Activated CD4-positive, alpha-beta T cell treated with anti-CD3 and anti-CD28 coated beads for 48 hours (primary cell): Measurements from ENCODE around the gene SRD5A3.

Experiments used
- DNase-seq: peaks from one replicate; pipeline ENCODE4 v3.0.0-alpha.2; 2020

SRD5A3 gene

GRCh38 chr4:55345980-55346850 lies at the start of gene SRD5A3:
SRD5A3 (plus strand) TSS chr4:55346242; CDS start chr4:55346337, 95 bp downstream.
- peak; percentile 88 for DNase-seq

- DNase-seq = no peak
Measured at GRCh38 chr4:55297346-55297745, 48.7 kb upstream of the SRD5A3 start.

GRCh38 chr4:55303760-55304165 lies 42.3 kb upstream of the SRD5A3 start:
- DNase-seq = no peak

GRCh38 chr4:55304303-55304702 lies 41.7 kb upstream of the SRD5A3 start:
- DNase-seq = no peak

- DNase-seq = no peak
Measured at GRCh38 chr4:55308071-55308470, 38.0 kb upstream of the SRD5A3 start.

GRCh38 chr4:55311792-55312488 lies 34.1 kb upstream of the SRD5A3 start:
- DNase-seq = no peak

- DNase-seq = peak; percentile 47
Measured at GRCh38 chr4:55312489-55313101, 33.4 kb upstream of the SRD5A3 start.

- no peak for DNase-seq
Measured at GRCh38 chr4:55314141-55314820, 31.8 kb upstream of the SRD5A3 start.

GRCh38 chr4:55318175-55319129 lies 27.6 kb upstream of the SRD5A3 start:
- peak; percentile 17 for DNase-seq

- DNase-seq = peak; percentile 81
Measured at GRCh38 chr4:55321707-55322264, 24.3 kb upstream of the SRD5A3 start.

- DNase-seq = no peak
Measured at GRCh38 chr4:55323375-55323774, 22.7 kb upstream of the SRD5A3 start.

- DNase-seq = no peak
Measured at GRCh38 chr4:55326629-55327028, 19.4 kb upstream of the SRD5A3 start.

GRCh38 chr4:55329012-55329411 lies 17.0 kb upstream of the SRD5A3 start:
- no peak for DNase-seq

- DNase-seq = no peak
Measured at GRCh38 chr4:55330241-55330640, 15.8 kb upstream of the SRD5A3 start.

- peak; percentile 32 for DNase-seq
Measured at GRCh38 chr4:55336138-55337034, 9.7 kb upstream of the SRD5A3 start.

- no peak for DNase-seq
Measured at GRCh38 chr4:55337944-55338343, 8.1 kb upstream of the SRD5A3 start.

- no peak for DNase-seq
Measured at GRCh38 chr4:55338486-55338885, 7.6 kb upstream of the SRD5A3 start.

- DNase-seq = no peak
Measured at GRCh38 chr4:55340266-55340665, 5.8 kb upstream of the SRD5A3 start.

- DNase-seq = no peak
Measured at GRCh38 chr4:55343887-55344286, 2.2 kb upstream of the SRD5A3 start.

- DNase-seq = no peak
Measured at GRCh38 chr4:55345054-55345453, 988 bp upstream of the SRD5A3 start.
